ENCODE results near the gene PODNL1.

PODNL1 gene

GRCh38 chr19:13958043-13958442 lies 19.8 kb upstream of the PODNL1 start:
- Histone ChIP-seq H3K27ac (ENCODE audit: extremely low read depth, low read depth, low read length) (no peak overlapping the region), H3K4me1 (ENCODE audit: control insufficient read depth, insufficient read depth, low read length) (no peaks in the 10 kb centered on the region), H3K36me3 (ENCODE audit: control insufficient read depth in 2 of 2, insufficient read depth in 1 of 2, low read length in 2 of 2) (peaks cover 10 to 71% of the 10 kb centered on the region in 2 experiments), H3K4me3 (ENCODE audit: low read depth, low read length) (no peak overlapping the region), H3K9me3 (ENCODE audit: control insufficient read depth, insufficient read depth, low read depth, low read length) (no peaks in the 10 kb centered on the region)
- POLR2A ChIA-PET, result no interaction called here
- CTCF ChIA-PET, result no interaction called here
- TF ChIP-seq ZNF561 (tag by site-specific recombination; IDR thresholded peaks at IDR 0.05; ENCODE audit: borderline replicate concordance) (no peak), ZNF426 (tag by site-specific recombination; IDR thresholded peaks at IDR 0.05) (no peak), ZNF24 (tag by site-specific recombination; IDR thresholded peaks at IDR 0.05) (no peak), SP2 (tag by site-specific recombination; IDR thresholded peaks at IDR 0.05) (peak; percentile 18; the same call in 1 of the 2 replicates), KLF7 (tag by site-specific recombination; IDR thresholded peaks at IDR 0.05; ENCODE audit: borderline replicate concordance) (no peak)

GRCh38 chr19:13957051-13957450 lies 18.8 kb upstream of the PODNL1 start:
- no peaks in the 10 kb centered on the region for H3K4me1 ChIP-seq (ENCODE audit: control insufficient read depth, insufficient read depth, low read length)
- peaks cover 10 to 66% of the 10 kb centered on the region in 2 experiments for H3K36me3 ChIP-seq (ENCODE audit: control insufficient read depth in 2 of 2, insufficient read depth in 1 of 2, low read length in 2 of 2)
- H3K9me3 ChIP-seq (ENCODE audit: control insufficient read depth, insufficient read depth, low read depth, low read length), result no peaks in the 10 kb centered on the region
- ChIA-PET POLR2A (interaction anchor here (0.6 to 1.3 kb wide), 3 partner anchors 23 to 694 kb away, joined by 3 read pairs; no protein-coding TSS in a partner anchor), CTCF (interaction anchor here (0.6 to 0.7 kb wide), 2 partner anchors 85 to 359 kb away, joined by 4 read pairs; no protein-coding TSS in a partner anchor)
- no peak overlapping the region for H3K4me3 ChIP-seq (ENCODE audit: low read depth, low read length)
- H3K27ac ChIP-seq (ENCODE audit: extremely low read depth, low read depth, low read length), result no peak overlapping the region
- no peak for TF ChIP-seq ZNF280D (tag by site-specific recombination; IDR thresholded peaks at IDR 0.05)
- TF ChIP-seq SCRT2 (tag by site-specific recombination; IDR thresholded peaks at IDR 0.05), result 0 out of 2 replicates have a peak, but pooled peaks have one; percentile 11

GRCh38 chr19:13956365-13956744 lies 18.1 kb upstream of the PODNL1 start:
- TF ChIP-seq ZNF248 (tag by site-specific recombination; IDR thresholded peaks at IDR 0.05) (no peak), EGR2 (tag by site-specific recombination; IDR thresholded peaks at IDR 0.05; ENCODE audit: low read depth) (0 out of 2 replicates have a peak, but pooled peaks have one; percentile 25), ZFHX2 (tag by site-specific recombination; conservative IDR thresholded peaks at IDR 0.05) (peak; percentile 25; the same call in 1 of the 2 replicates)
- Histone ChIP-seq H3K36me3 (ENCODE audit: control insufficient read depth in 2 of 2, insufficient read depth in 1 of 2, low read length in 2 of 2) (peaks cover 10 to 66% of the 10 kb centered on the region in 2 experiments), H3K4me1 (ENCODE audit: control insufficient read depth, insufficient read depth, low read length) (no peaks in the 10 kb centered on the region), H3K27ac (ENCODE audit: extremely low read depth, low read depth, low read length) (no peak overlapping the region), H3K9me3 (ENCODE audit: control insufficient read depth, insufficient read depth, low read depth, low read length) (no peaks in the 10 kb centered on the region), H3K4me3 (ENCODE audit: low read depth, low read length) (no peak overlapping the region)
- POLR2A ChIA-PET, result interaction anchor here (1.2 to 1.3 kb wide), 2 partner anchors 23 to 25 kb away, joined by 3 read pairs; no protein-coding TSS in a partner anchor
- CTCF ChIA-PET, result no interaction called here

- Histone ChIP-seq H3K27ac (ENCODE audit: extremely low read depth, low read depth, low read length) (no peak overlapping the region), H3K9me3 (ENCODE audit: control insufficient read depth, insufficient read depth, low read depth, low read length) (no peaks in the 10 kb centered on the region), H3K4me3 (ENCODE audit: low read depth, low read length) (no peak overlapping the region), H3K36me3 (ENCODE audit: control insufficient read depth in 2 of 2, insufficient read depth in 1 of 2, low read length in 2 of 2) (peaks cover 10 to 65% of the 10 kb centered on the region in 2 experiments), H3K4me1 (ENCODE audit: control insufficient read depth, insufficient read depth, low read length) (no peaks in the 10 kb centered on the region)
- TF ChIP-seq GLIS2 (tag by site-specific recombination; IDR thresholded peaks at IDR 0.05) (peak; percentile 34; the same call in 1 of the 2 replicates), PATZ1 (tag by site-specific recombination; IDR thresholded peaks at IDR 0.05) (peak; percentile 36; the same call in 1 of the 2 replicates), ZFP69B (tag by site-specific recombination; IDR thresholded peaks at IDR 0.05) (no peak), ZBTB6 (tag by site-specific recombination; IDR thresholded peaks at IDR 0.05) (no peak), ZBTB10 (tag by site-specific recombination; IDR thresholded peaks at IDR 0.05) (no peak), ZNF843 (tag by site-specific recombination; IDR thresholded peaks at IDR 0.05) (no peak), ZNF433 (tag by site-specific recombination; IDR thresholded peaks at IDR 0.05; ENCODE audit: low read depth) (no peak)
- ChIA-PET POLR2A (interaction anchor here (0.9 to 1.3 kb wide), 2 partner anchors 17 to 22 kb away, joined by 3 to 5 read pairs; partner anchors contain the start of gene PODNL1), CTCF (no interaction called here)
Observed at GRCh38 chr19:13955662-13956364, 17.6 kb upstream of the PODNL1 start.

Measured in HEK293 (cell line).